SK-N-MC (cell line): ENCODE measurements around the gene CACNB1.

Experiments used
- EZH2 ChIP-seq: fragments of 200-600 bp; sonication (generic); IDR thresholded peaks from one replicate; pipeline ENCODE4 v1.6.1; 2017; ENCODE audit warnings: antibody characterized with exemption
- POLR2AphosphoS5 ChIP-seq: IDR thresholded peaks from 2 replicates; pipeline ENCODE4 v1.6.1; 2012; ENCODE audit warnings: mild to moderate bottlenecking, low read depth, low read length, borderline replicate concordance

- TF ChIP-seq EZH2 (no peak), POLR2AphosphoS5 (no peak)
These were observed 21.8 kb downstream of the CACNB1 start for GRCh38 chr17:39175695-39176093.
